CD14-positive monocyte (primary cell): ENCODE measurements around the gene VAMP3. TPM values are rescaled to one million over a fixed set of nuclear protein-coding genes. Genes with fewer than 3 reads are reported as not detected.

Experiments used
- DNase-seq, 3 donors: peaks; one replicate each; pipeline ENCODE4 v3.0.0-alpha.2; 2011 to 2022
- H2AFZ ChIP-seq: 2 replicates; pipeline ENCODE4 v1.6.0; 2012; ENCODE audit warnings: mild to moderate bottlenecking, low read depth, low read length, inconsistent platforms; ENCODE audit not compliant: insufficient read depth, poor library complexity, severe bottlenecking
- H3K27ac ChIP-seq, 2 donors: 1 replicate in 1 of 2; 2 replicates in 1 of 2; pipeline ENCODE4 v1.5.1; 2012 to 2013; ENCODE audit warnings: low read length in 2 of 2, control low read depth in 1 of 2, inconsistent platforms in 1 of 2, low read depth in 1 of 2, mild to moderate bottlenecking in 1 of 2
- H3K27me3 ChIP-seq, 2 donors: one replicate each; pipeline versions ENCODE4 v1.6.0 to v1.6.1; 2011 to 2013; ENCODE audit warnings: low read length in 2 of 2; ENCODE audit not compliant: control insufficient read depth in 2 of 2, insufficient read depth in 2 of 2
- H3K36me3 ChIP-seq, 2 donors: replicated peaks in 1 of 2; 1 replicate in 1 of 2; 2 replicates in 1 of 2; pipeline versions ENCODE4 v1.5.1 to v1.6.1; 2012 to 2013; ENCODE audit warnings: low read length in 2 of 2, control low read depth in 1 of 2, inconsistent platforms in 1 of 2, mild to moderate bottlenecking in 1 of 2; ENCODE audit not compliant: insufficient read depth in 2 of 2, control insufficient read depth in 1 of 2
- H3K4me1 ChIP-seq, 2 donors: 1 replicate in 1 of 2; 2 replicates in 1 of 2; pipeline versions ENCODE4 v1.5.1 to v1.6.1; 2012 to 2013; ENCODE audit warnings: low read length in 2 of 2, control low read depth in 1 of 2, inconsistent platforms in 1 of 2, mild to moderate bottlenecking in 1 of 2, moderate library complexity in 1 of 2; ENCODE audit not compliant: insufficient read depth in 2 of 2, control insufficient read depth in 1 of 2
- H3K4me2 ChIP-seq: replicated peaks from 2 replicates; pipeline ENCODE3; 2012; ENCODE audit warnings: low read length, moderate library complexity, mild to moderate bottlenecking; ENCODE audit not compliant: poor library complexity, severe bottlenecking; ENCODE audit errors: extremely low read depth
- H3K4me3 ChIP-seq, 3 experiments: fragments of 200-600 bp in 1 of 3; sonication (generic) in 1 of 3; replicated peaks in 1 of 3; 1 replicate in 2 of 3; 2 replicates in 1 of 3; pipeline ENCODE4 v1.5.1; 2011 to 2013; ENCODE audit warnings: low read length in 3 of 3, mild to moderate bottlenecking in 3 of 3, control low read depth in 2 of 3, low read depth in 2 of 3, inconsistent platforms in 1 of 3, moderate library complexity in 1 of 3
- H3K79me2 ChIP-seq: 2 replicates; pipeline ENCODE4 v1.6.0; 2012; ENCODE audit warnings: mild to moderate bottlenecking, control low read depth, inconsistent platforms, low read length, moderate library complexity; ENCODE audit not compliant: insufficient read depth
- H3K9ac ChIP-seq: 2 replicates; pipeline ENCODE4 v1.6.0; 2017; ENCODE audit warnings: low read length, mild to moderate bottlenecking; ENCODE audit not compliant: insufficient read depth, poor library complexity, severe bottlenecking
- H3K9me3 ChIP-seq, 2 donors: replicated peaks in 1 of 2; 1 replicate in 1 of 2; 2 replicates in 1 of 2; pipeline versions ENCODE4 v1.5.1 to v1.6.1; 2012 to 2013; ENCODE audit warnings: low read length in 2 of 2, control low read depth in 1 of 2; ENCODE audit not compliant: control insufficient read depth in 1 of 2, insufficient read depth in 1 of 2
- H4K20me1 ChIP-seq: 2 replicates; pipeline ENCODE4 v1.6.0; 2012; ENCODE audit warnings: mild to moderate bottlenecking, low read length, control low read depth, moderate library complexity; ENCODE audit not compliant: insufficient read depth
- H3K27ac Mint-ChIP-seq, 7 donors: one replicate each; pipeline ENCODE4 v1.8.0; 2020; ENCODE audit warnings: mild to moderate bottlenecking in 7 of 7, mixed read lengths in 7 of 7, moderate library complexity in 6 of 7, inconsistent platforms in 2 of 7
- H3K27me3 Mint-ChIP-seq, 3 donors: one replicate each; pipeline ENCODE4 v1.8.0; 2021 to 2022; ENCODE audit warnings: low read depth in 3 of 3, mild to moderate bottlenecking in 3 of 3, mixed read lengths in 3 of 3, moderate library complexity in 3 of 3, inconsistent platforms in 1 of 3
- H3K36me3 Mint-ChIP-seq, 2 donors: one replicate each; pipeline ENCODE4 v1.8.0; 2020; ENCODE audit warnings: mixed read lengths in 2 of 2, inconsistent platforms in 1 of 2, mild to moderate bottlenecking in 1 of 2
- H3K4me1 Mint-ChIP-seq: one replicate; pipeline ENCODE4 v1.8.0; 2020; ENCODE audit warnings: mild to moderate bottlenecking, mixed read lengths
- H3K4me3 Mint-ChIP-seq, 2 donors: one replicate each; pipeline ENCODE4 v1.8.0; 2020; ENCODE audit warnings: mild to moderate bottlenecking in 2 of 2, mixed read lengths in 2 of 2, moderate library complexity in 1 of 2
- H3K9me3 Mint-ChIP-seq, 7 donors: one replicate each; pipeline ENCODE4 v1.8.0; 2020 to 2022; ENCODE audit warnings: mixed read lengths in 7 of 7, mild to moderate bottlenecking in 6 of 7, moderate library complexity in 6 of 7, inconsistent platforms in 2 of 7
- WGBS: methylation state at CpG from one replicate; pipeline ENCODE4 v1.1.5; 2013; ENCODE audit warnings: missing lambda C conversion rate; ENCODE audit not compliant: insufficient coverage; 5-methylcytosine and 5-hydroxymethylcytosine counted together
- intact Hi-C, 2 donors: fragments of 100-400 bp; cut with micrococcal nuclease; formaldehyde crosslinking; loops; one replicate each; pipeline versions ENCODE4 v1.15.0 to v1.15.1; 2023
- polyA plus RNA-seq, 3 donors: library from polyadenylated mRNA; depleted of rRNA in 1 of 3; unstranded in 2 of 3; stranded (reverse) in 1 of 3; fragments of 300-500 nt in 2 of 3; fragments of >200 nt in 1 of 3; fragmentation: Illumina TruSeq in 2 of 3; gene quantifications; 1 replicate in 2 of 3; 2 replicates in 1 of 3; pipeline ENCODE4 v1.2.3, GENCODE V29; 2012 to 2021
- TF ChIP-seq, protein P1 (sequence below): fragments of 200-600 bp; IDR thresholded peaks from one replicate; pipeline ENCODE4 v1.8.0; 2022; ENCODE audit warnings: antibody characterized with exemption, mild to moderate bottlenecking

Gene VAMP3
- polyA plus RNA-seq, 3 donors, result 106 to 149 (median 138) TPM

DNA sequence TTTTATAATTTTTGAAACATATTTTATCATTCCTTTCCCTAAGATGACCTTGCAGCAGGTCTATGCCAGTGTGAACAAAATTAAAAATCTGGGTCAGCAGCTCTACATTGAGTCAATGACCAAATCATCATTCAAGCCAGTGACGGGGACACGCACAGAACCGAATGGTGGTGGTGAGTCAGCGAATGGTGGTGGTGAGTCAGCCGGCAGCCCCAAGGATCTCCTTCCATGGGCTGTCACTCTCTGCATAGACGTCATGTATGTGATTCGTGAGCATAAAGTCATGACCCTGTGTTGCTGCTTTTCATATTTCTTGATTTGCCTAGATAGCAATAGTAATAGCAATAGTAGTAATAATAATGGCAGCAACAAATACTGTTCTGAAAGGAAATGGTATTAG lies 39.3 kb downstream of the VAMP3 start:
- no peaks in the 10 kb centered on the region for H3K4me1 ChIP-seq
- H4K20me1 ChIP-seq, result no peaks in the 10 kb centered on the region
- H2AFZ ChIP-seq, result no peak overlapping the region
- intact Hi-C loops, result no loop called here
- Mint-ChIP-seq H3K27ac (no peak overlapping the region), H3K9me3 (peaks cover 13 to 18% (median 15%) of the 10 kb centered on the region in 7 donors), H3K36me3 (peaks cover 5 to 27% of the 10 kb centered on the region in 2 donors), H3K27me3 (peaks cover 0 to 1% (median 0%) of the 10 kb centered on the region in 3 donors), H3K4me1 (peaks cover 6% of the 10 kb centered on the region), H3K4me3 (no peak overlapping the region)
- no peaks in the 10 kb centered on the region for H3K36me3 ChIP-seq
- H3K27ac ChIP-seq, result no peak overlapping the region
- WGBS, result 60% methylated on average over 5 of the region's 7 CpGs
- no peaks in the 10 kb centered on the region for H3K79me2 ChIP-seq
- TF ChIP-seq, protein P1, sequence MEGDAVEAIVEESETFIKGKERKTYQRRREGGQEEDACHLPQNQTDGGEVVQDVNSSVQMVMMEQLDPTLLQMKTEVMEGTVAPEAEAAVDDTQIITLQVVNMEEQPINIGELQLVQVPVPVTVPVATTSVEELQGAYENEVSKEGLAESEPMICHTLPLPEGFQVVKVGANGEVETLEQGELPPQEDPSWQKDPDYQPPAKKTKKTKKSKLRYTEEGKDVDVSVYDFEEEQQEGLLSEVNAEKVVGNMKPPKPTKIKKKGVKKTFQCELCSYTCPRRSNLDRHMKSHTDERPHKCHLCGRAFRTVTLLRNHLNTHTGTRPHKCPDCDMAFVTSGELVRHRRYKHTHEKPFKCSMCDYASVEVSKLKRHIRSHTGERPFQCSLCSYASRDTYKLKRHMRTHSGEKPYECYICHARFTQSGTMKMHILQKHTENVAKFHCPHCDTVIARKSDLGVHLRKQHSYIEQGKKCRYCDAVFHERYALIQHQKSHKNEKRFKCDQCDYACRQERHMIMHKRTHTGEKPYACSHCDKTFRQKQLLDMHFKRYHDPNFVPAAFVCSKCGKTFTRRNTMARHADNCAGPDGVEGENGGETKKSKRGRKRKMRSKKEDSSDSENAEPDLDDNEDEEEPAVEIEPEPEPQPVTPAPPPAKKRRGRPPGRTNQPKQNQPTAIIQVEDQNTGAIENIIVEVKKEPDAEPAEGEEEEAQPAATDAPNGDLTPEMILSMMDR, result no peak
- H3K4me3 ChIP-seq, result no peak overlapping the region
- no peak overlapping the region for H3K9ac ChIP-seq
- DNase-seq, result peak; percentile 48 to 75 (median 57)
- no peak overlapping the region for H3K4me2 ChIP-seq
- peaks cover 8 to 12% of the 10 kb centered on the region in 2 donors for H3K9me3 ChIP-seq
- H3K27me3 ChIP-seq, result no peaks in the 10 kb centered on the region

DNA sequence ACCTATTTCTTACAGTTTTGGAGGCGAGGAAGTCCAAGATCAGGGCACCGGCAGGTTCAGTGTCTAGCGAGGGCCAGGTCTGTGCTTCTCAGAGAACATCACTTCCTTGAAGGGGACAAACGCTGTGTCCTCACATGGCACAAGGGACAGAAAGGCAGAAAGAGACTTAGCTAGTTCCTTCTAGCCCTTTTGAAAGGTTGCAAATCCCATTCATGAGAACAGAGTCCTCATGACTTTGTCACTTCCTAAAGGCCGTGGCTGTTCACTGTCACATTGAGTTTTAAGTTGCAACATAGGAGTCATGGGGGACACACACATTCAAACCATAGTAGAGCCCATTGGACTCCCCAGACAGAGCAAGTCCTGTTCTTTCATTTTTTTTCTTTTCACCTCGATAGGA lies 40.4 kb downstream of the VAMP3 start:
- H3K79me2 ChIP-seq, result no peaks in the 10 kb centered on the region
- intact Hi-C loops, result no loop called here
- TF ChIP-seq, protein P1, result no peak
- 55% methylated on average over 5 of the region's 6 CpGs for WGBS
- no peaks in the 10 kb centered on the region for H3K4me1 ChIP-seq
- H3K27me3 ChIP-seq, result no peaks in the 10 kb centered on the region
- no peaks in the 10 kb centered on the region for H4K20me1 ChIP-seq
- H3K27ac ChIP-seq, result no peak overlapping the region
- Mint-ChIP-seq H3K36me3 (peaks cover 5 to 26% of the 10 kb centered on the region in 2 donors), H3K27me3 (peaks cover 0 to 1% (median 0%) of the 10 kb centered on the region in 3 donors), H3K4me1 (peaks cover 6% of the 10 kb centered on the region), H3K4me3 (no peak overlapping the region), H3K27ac (peak overlapping the region in 2 of 7 donors; percentile 10 to 76), H3K9me3 (peaks cover 13 to 21% (median 15%) of the 10 kb centered on the region in 7 donors)
- H3K4me3 ChIP-seq, result no peak overlapping the region
- H3K9me3 ChIP-seq, result peaks cover 8 to 12% of the 10 kb centered on the region in 2 donors
- no peak overlapping the region for H3K9ac ChIP-seq
- no peak overlapping the region for H3K4me2 ChIP-seq
- peak; percentile 20 to 41 (median 22) for DNase-seq
- H2AFZ ChIP-seq, result no peak overlapping the region
- H3K36me3 ChIP-seq, result no peaks in the 10 kb centered on the region
